ENCODE data around the gene SYT1. TPM values are rescaled to one million over a fixed set of nuclear protein-coding genes. Genes with fewer than 3 reads are reported as not detected.

SYT1 gene
- total RNA-seq, 4 donors from 2014 or later, result 4.1 to 10.0 (median 6.7) TPM

- Histone ChIP-seq H3K4me1 (peaks cover 0 to 5% (median 0%) of the 10 kb centered on the region in 4 donors), H3K36me3 (no peaks in the 10 kb centered on the region), H3K27ac (replicated peaks in 1 of 4) (no peak overlapping the region), H3K4me3 (no peak overlapping the region), H3K27me3 (no peaks in the 10 kb centered on the region), H3K9me3 (no peaks in the 10 kb centered on the region)
- no peak for DNase-seq (ENCODE audit: extremely low spot score)
- intact Hi-C loops (cut with DNase I), result no loop called here
- no peak for TF ChIP-seq POLR2A (IDR thresholded peaks at IDR 0.05; ENCODE audit: low read depth)
- TF ChIP-seq CTCF (IDR thresholded peaks at IDR 0.05), result no peak
- TF ChIP-seq POLR2AphosphoS5 (IDR thresholded peaks at IDR 0.05), result no peak
- no peak for TF ChIP-seq EP300 (IDR thresholded peaks at IDR 0.05)
Measured at GRCh38 chr12:79442396-79442795, 577.8 kb downstream of the SYT1 start.

- H3K4me1 ChIP-seq, result peaks cover 0 to 5% (median 0%) of the 10 kb centered on the region in 4 donors
- intact Hi-C loops (cut with DNase I), result no loop called here
- H3K27me3 ChIP-seq, result no peaks in the 10 kb centered on the region
- no peaks in the 10 kb centered on the region for H3K36me3 ChIP-seq
- TF ChIP-seq CTCF (IDR thresholded peaks at IDR 0.05) (no peak), EP300 (IDR thresholded peaks at IDR 0.05) (no peak), POLR2A (IDR thresholded peaks at IDR 0.05; ENCODE audit: low read depth) (no peak), POLR2AphosphoS5 (IDR thresholded peaks at IDR 0.05) (no peak)
- no peak for DNase-seq (ENCODE audit: extremely low spot score)
- no peak overlapping the region for H3K4me3 ChIP-seq
- H3K27ac ChIP-seq (replicated peaks in 1 of 4), result no peak overlapping the region
- H3K9me3 ChIP-seq, result no peaks in the 10 kb centered on the region
Measured at GRCh38 chr12:79444089-79444488, 579.5 kb downstream of the SYT1 start.

- TF ChIP-seq EP300 (IDR thresholded peaks at IDR 0.05) (no peak), POLR2AphosphoS5 (IDR thresholded peaks at IDR 0.05) (no peak), POLR2A (IDR thresholded peaks at IDR 0.05; ENCODE audit: low read depth) (no peak), CTCF (IDR thresholded peaks at IDR 0.05) (no peak)
- H3K27me3 ChIP-seq, result no peaks in the 10 kb centered on the region
- 98% methylated on average over 11 of the region's 11 CpGs for WGBS
Measured at GRCh38 chr12:79448816-79449215, 584.2 kb downstream of the SYT1 start.

GRCh38 chr12:79451365-79451764 lies 586.8 kb downstream of the SYT1 start:
- Histone ChIP-seq H3K36me3 (no peaks in the 10 kb centered on the region), H3K4me3 (no peak overlapping the region), H3K9me3 (no peaks in the 10 kb centered on the region), H3K27ac (replicated peaks in 1 of 4) (no peak overlapping the region), H3K27me3 (no peaks in the 10 kb centered on the region), H3K4me1 (peaks cover 0 to 30% (median 4%) of the 10 kb centered on the region in 4 donors)
- DNase-seq (ENCODE audit: extremely low spot score), result no peak
- intact Hi-C loops (cut with DNase I), result no loop called here
- TF ChIP-seq CTCF (IDR thresholded peaks at IDR 0.05) (no peak), POLR2AphosphoS5 (IDR thresholded peaks at IDR 0.05) (no peak), POLR2A (IDR thresholded peaks at IDR 0.05; ENCODE audit: low read depth) (no peak), EP300 (IDR thresholded peaks at IDR 0.05) (no peak)

More at GRCh38 chr12:79448816-79449215, 584.2 kb downstream of the SYT1 start:
- no peak for DNase-seq (ENCODE audit: extremely low spot score)
- H3K36me3 ChIP-seq, result no peaks in the 10 kb centered on the region
- intact Hi-C loops (cut with DNase I), result no loop called here
- H3K9me3 ChIP-seq, result no peaks in the 10 kb centered on the region
- H3K4me1 ChIP-seq, result peaks cover 0 to 19% (median 3%) of the 10 kb centered on the region in 4 donors
- H3K27ac ChIP-seq (replicated peaks in 1 of 4), result no peak overlapping the region
- H3K4me3 ChIP-seq, result no peak overlapping the region

- Histone ChIP-seq H3K9me3 (no peaks in the 10 kb centered on the region), H3K4me1 (peaks cover 0 to 30% (median 4%) of the 10 kb centered on the region in 4 donors), H3K27ac (replicated peaks in 1 of 4) (no peak overlapping the region), H3K36me3 (no peaks in the 10 kb centered on the region), H3K4me3 (no peak overlapping the region), H3K27me3 (no peaks in the 10 kb centered on the region)
- no peak for TF ChIP-seq CTCF (IDR thresholded peaks at IDR 0.05)
- TF ChIP-seq POLR2A (IDR thresholded peaks at IDR 0.05; ENCODE audit: low read depth), result no peak
- peak in 1 of 2 donors; percentile 27 for TF ChIP-seq POLR2AphosphoS5 (IDR thresholded peaks at IDR 0.05)
- DNase-seq (ENCODE audit: extremely low spot score), result no peak
- intact Hi-C loops (cut with DNase I), result no loop called here
- WGBS, result 49% methylated on average over 6 of the region's 6 CpGs
Measured at GRCh38 chr12:79451978-79452377, 587.4 kb downstream of the SYT1 start.
